ENCODE measurements around the gene CEP55.
"Not testable (repeated sequence)": the region's sequence is repeated elsewhere in the genome, so short reads cannot be mapped to it uniquely, and the experiment has no call there.

Gene CEP55

GRCh38 chr10:93515071-93516005 is 18.9 kb downstream of the CEP55 start:
- DNase-seq = no peak

DNA sequence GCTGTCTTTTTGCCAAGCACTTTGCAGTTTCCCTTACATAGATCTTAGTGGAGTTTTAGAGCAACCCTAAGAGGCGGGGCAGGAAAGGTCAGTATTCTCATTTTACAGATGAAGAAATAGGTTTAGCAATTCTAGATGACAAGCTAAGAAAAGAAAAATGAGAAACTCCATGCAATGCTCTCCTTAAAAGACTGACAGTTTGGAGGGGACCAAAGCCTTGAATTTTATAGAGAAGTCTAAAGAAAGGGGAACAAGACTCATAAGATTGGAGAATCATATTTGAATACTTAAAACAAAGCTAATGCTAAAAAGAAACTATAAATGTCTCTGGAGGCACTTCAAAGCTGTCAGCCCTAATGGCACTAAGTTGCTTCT is 19.6 kb downstream of the CEP55 start:
- DNase-seq = no peak

DNA sequence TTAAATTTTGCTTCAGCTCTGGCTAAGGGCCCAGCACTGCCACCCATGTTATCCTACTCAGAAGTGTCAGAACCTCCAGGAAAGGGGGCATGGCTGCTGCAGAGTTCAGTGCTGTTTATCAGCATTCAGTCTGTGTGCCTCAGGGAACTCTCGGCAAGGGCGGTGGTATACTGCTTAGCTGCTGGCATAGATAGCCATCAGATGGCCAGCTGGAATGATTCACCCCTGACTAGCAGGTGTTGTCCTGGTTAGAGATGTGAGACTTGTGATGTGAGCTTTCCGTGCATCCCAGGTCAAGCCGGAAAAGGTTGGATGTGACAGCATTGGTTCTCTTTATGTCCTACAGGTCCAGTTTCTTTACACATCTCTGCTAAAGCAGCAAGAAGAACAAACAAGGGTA is 22.1 kb downstream of the CEP55 start:
- no peak for DNase-seq

DNA sequence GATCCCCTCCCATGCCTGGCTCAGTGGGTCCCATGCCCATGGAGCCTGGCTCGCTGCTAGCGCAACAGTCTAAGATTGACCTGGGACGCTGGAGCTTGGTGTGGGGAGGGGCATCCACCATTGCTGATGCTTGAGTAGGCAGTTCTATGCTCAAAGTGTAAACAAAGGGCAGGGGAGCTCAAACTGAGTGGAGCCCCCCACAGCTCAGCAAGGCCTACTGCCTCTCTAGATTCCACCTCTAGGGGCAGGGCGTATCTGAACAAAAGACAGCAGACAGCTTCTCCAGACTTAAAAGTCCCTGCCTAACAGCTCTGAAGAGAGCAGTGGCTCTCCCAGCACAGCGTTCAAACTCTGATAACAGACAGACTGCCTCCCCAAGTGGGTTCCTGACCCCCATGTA is 38.9 kb downstream of the CEP55 start:
- no peak for DNase-seq

GRCh38 chr10:93540871-93541270 is 44.5 kb downstream of the CEP55 start:
- not testable (repeated sequence) for DNase-seq

GRCh38 chr10:93541402-93542357 is 45.3 kb downstream of the CEP55 start:
- peak; percentile 56 for DNase-seq

- DNase-seq = peak; percentile 73
Observed at GRCh38 chr10:93542358-93542791, 46.0 kb downstream of the CEP55 start.

DNA sequence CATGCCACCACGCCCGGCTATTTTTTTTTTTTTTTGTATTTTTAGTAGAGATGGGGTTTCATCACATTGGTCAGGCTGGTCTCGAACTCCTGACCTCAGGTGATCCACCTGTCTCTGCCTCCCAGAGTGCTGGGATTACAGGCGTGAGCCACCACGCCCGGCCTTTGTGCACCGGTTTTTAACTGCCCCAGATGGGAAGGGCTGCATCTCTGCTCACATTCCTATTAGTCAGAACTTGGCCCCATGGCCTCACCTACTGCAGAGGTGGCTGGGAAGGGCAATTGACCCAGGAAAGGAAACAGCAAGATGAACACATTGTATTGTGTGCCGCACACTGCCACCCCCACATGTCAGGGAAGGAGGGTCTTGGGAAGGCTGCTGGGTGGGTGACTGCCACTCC is 50.6 kb downstream of the CEP55 start:
- DNase-seq = not testable (repeated sequence)

DNA sequence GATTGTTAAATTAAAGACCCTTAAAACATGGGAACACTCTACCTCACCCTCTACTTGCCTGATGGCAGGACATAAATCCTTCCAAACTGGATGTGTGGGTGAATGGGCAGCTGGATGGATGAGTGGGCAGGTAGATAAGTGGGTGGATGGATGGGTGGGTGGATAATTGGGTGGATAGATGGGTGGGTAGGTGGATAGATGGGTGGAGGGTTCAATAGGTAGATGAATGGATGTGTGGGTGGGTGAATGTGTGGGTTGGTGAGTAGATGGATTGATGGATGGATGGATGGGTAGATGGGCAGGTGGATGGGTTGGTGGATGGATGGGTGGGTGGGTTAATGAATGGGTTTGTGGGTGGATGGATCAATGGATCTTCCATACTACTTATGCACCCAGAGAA is 51.1 kb downstream of the CEP55 start:
- no peak for DNase-seq

- no peak for DNase-seq
Observed at GRCh38 chr10:93548376-93549071, 52.1 kb downstream of the CEP55 start.

DNA sequence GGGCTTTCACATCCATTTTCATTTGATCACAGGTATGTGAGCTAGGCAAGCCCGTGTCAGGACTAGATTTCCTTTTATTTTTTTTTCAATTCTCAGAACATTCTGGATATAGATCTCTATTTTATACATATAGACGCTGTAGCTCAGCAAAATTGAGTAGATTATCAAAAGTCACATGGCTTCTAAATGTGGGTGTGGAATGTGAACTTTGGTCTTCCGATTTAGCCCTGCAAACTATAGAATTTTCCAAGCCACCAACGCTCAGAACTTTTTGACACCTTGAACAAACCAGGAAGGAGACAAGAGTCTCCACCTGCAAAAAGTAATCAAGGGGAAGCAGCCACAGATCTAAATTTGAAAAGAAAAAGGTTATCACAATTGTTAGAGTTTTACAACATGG is 54.2 kb downstream of the CEP55 start:
- DNase-seq = no peak

DNA sequence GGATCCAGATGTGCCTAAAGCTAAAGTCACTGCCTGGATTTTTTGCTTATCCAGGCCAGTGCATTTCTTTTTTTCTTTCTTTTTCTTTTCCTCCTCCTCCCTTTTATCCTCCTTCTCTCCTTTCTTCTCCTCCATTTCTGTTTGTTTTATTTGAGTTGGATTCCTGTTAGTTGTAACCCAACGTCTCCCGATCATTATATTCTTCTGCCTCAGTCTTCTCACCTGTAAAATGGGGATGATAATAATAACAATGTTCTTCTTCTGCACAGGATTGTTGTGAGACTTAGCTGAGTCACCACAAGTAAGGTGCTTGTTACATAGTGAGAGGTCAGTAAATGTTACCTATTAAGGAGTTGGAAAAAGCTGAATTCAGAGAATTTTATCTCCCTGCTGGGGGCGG is 56.4 kb downstream of the CEP55 start:
- DNase-seq = no peak

GRCh38 chr10:93553482-93554315 is 57.3 kb downstream of the CEP55 start:
- no peak for DNase-seq

GRCh38 chr10:93554316-93554663 is 57.9 kb downstream of the CEP55 start:
- DNase-seq = no peak

GRCh38 chr10:93554760-93555432 is 58.5 kb downstream of the CEP55 start:
- DNase-seq = peak; percentile 62

- DNase-seq = no peak
Observed at GRCh38 chr10:93559490-93559889, 63.1 kb downstream of the CEP55 start.

DNA sequence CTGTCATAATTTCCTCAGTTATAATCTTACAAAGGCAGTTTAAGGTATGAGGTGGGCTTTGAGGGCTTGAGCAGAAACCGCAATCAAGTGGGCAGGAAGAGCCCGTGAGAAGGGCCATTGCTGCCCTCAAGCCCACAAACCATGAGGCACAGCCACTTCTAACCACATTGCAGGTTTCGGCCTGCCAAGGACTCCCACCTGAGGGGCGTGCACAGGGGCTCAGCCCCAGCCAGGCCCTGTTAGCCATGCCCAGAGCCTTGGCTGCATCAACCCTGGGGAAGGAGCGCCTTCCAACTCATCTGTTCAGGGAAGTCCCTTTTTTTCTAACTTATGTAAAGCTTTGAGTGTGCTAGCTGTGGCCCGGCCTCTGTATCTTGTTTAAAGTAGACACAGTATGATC is 64.1 kb downstream of the CEP55 start:
- DNase-seq = no peak

DNA sequence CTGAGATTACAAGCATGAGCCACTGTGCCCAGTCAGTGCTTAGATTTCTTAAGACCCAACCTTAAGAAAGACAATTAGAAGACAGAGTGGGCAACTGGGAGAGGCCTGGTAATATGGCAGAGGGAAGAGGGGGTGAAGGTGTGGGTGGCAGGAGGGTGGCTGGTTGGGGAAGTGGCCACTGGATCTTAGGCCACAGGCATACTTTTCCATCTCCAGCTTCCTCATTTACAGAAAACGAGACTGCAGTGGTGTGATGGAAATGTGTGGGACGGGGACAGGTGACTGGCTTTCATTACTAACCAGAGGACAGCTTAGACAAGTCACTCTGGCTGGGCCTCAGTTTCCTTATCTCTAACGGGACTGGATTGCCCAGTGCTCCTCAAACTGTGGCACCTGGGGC is 69.0 kb downstream of the CEP55 start:
- no peak for DNase-seq

DNA sequence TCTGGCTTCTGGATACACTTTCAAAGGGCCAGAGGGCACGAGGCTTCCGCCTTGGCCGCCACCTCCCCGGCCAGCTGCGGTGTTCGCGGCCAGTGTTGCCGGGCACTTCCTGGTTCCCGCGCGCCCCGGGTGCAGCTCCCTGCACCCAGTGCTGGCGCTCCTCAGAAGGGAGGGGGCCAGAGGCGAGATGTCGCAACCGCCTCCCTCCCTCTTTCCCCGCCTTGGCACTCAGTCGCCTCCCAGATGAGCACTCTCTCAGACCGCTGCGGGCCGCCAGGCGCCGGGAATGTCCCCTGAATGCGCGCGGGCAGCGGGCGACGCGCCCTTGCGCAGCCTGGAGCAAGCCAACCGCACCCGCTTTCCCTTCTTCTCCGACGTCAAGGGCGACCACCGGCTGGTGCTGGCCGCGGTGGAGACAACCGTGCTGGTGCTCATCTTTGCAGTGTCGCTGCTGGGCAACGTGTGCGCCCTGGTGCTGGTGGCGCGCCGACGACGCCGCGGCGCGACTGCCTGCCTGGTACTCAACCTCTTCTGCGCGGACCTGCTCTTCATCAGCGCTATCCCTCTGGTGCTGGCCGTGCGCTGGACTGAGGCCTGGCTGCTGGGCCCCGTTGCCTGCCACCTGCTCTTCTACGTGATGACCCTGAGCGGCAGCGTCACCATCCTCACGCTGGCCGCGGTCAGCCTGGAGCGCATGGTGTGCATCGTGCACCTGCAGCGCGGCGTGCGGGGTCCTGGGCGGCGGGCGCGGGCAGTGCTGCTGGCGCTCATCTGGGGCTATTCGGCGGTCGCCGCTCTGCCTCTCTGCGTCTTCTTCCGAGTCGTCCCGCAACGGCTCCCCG is 70.2 kb downstream of the CEP55 start, which contains the start of gene FFAR4:
FFAR4 (plus strand) TSS at position 231 of the 842 bp plus-strand sequence; CDS start at position 287, 56 bp downstream.
- DNase-seq = no peak

Data from left hindlimb (tissue), 1 donor.